ENCODE results near the gene SACM1L. TPM values are rescaled to one million over a fixed set of nuclear protein-coding genes. Genes with fewer than 3 reads are reported as not detected.
"Not testable (repeated sequence)": the region's sequence is repeated elsewhere in the genome, so short reads cannot be mapped to it uniquely, and the experiment has no call there.

SACM1L gene
- total RNA-seq, 4 donors from 2014 or later = 23.8 to 34.6 (median 32.1) TPM

GRCh38 chr3:45690336-45691035 lies 1.3 kb downstream of the SACM1L start:
- TF ChIP-seq CTCF (IDR thresholded peaks at IDR 0.05) = no peak
- TF ChIP-seq POLR2A (IDR thresholded peaks at IDR 0.05) = no peak
- H3K4me3 ChIP-seq (ENCODE audit: low read depth, poor library complexity, severe bottlenecking) = no peak overlapping the region
- WGBS, 2 donors = 12 to 16% methylated on average over 4 of the region's 4 CpGs
- DNase-seq (ENCODE audit: low spot score in 2 of 2) = no peak
- intact Hi-C loops (cut with DNase I; ENCODE audit: low total_unique reads) = no loop called here

- 82 to 99% methylated on average over 2 of the region's 2 CpGs for whole genome bisulfite sequencing, 2 donors
- no peak overlapping the region for H3K4me3 ChIP-seq (ENCODE audit: low read depth, poor library complexity, severe bottlenecking)
- intact Hi-C loops (cut with DNase I; ENCODE audit: low total_unique reads) = no loop called here
- TF ChIP-seq POLR2A (IDR thresholded peaks at IDR 0.05) (no peak), CTCF (IDR thresholded peaks at IDR 0.05) (no peak)
- no peak for DNase-seq (ENCODE audit: low spot score in 2 of 2)
Observed at GRCh38 chr3:45691842-45692241, 2.6 kb downstream of the SACM1L start.

GRCh38 chr3:45692866-45693265 lies 3.7 kb downstream of the SACM1L start:
- no peak for TF ChIP-seq CTCF (IDR thresholded peaks at IDR 0.05)
- TF ChIP-seq POLR2A (IDR thresholded peaks at IDR 0.05) = no peak
- intact Hi-C loops (cut with DNase I; ENCODE audit: low total_unique reads) = no loop called here
- 84 to 89% methylated on average over 3 of the region's 3 CpGs for WGBS, 2 donors
- H3K4me3 ChIP-seq (ENCODE audit: low read depth, poor library complexity, severe bottlenecking) = no peak overlapping the region
- DNase-seq (ENCODE audit: low spot score in 2 of 2) = no peak

GRCh38 chr3:45693941-45694521 lies 4.8 kb downstream of the SACM1L start:
- no peak overlapping the region for H3K4me3 ChIP-seq (ENCODE audit: low read depth, poor library complexity, severe bottlenecking)
- intact Hi-C loops (cut with DNase I; ENCODE audit: low total_unique reads) = no loop called here
- no peak for TF ChIP-seq CTCF (IDR thresholded peaks at IDR 0.05)
- no peak for TF ChIP-seq POLR2A (IDR thresholded peaks at IDR 0.05)
- WGBS, 2 donors = 60 to 61% methylated on average over 3 of the region's 3 CpGs
- no peak for DNase-seq (ENCODE audit: low spot score in 2 of 2)

GRCh38 chr3:45695166-45695565 lies 6.0 kb downstream of the SACM1L start:
- intact Hi-C loops (cut with DNase I; ENCODE audit: low total_unique reads); DNase-seq (ENCODE audit: low spot score in 2 of 2): not testable (repeated sequence)
- 93 to 95% methylated on average over 4 of the region's 4 CpGs for WGBS, 2 donors

GRCh38 chr3:45700570-45701073 lies 11.4 kb downstream of the SACM1L start:
- intact Hi-C loops (cut with DNase I; ENCODE audit: low total_unique reads) = no loop called here
- 98% methylated on average over 6 of the region's 6 CpGs for WGBS, 2 donors
- DNase-seq (ENCODE audit: low spot score in 2 of 2) = no peak
- TF ChIP-seq POLR2A (IDR thresholded peaks at IDR 0.05) = no peak
- no peak for TF ChIP-seq CTCF (IDR thresholded peaks at IDR 0.05)
- H3K4me3 ChIP-seq (ENCODE audit: low read depth, poor library complexity, severe bottlenecking) = no peak overlapping the region

More at GRCh38 chr3:45695166-45695565, 6.0 kb downstream of the SACM1L start:
- H3K4me3 ChIP-seq (ENCODE audit: low read depth, poor library complexity, severe bottlenecking) = not testable (repeated sequence)
